Osteocyte (in vitro differentiated cells): ENCODE measurements around the gene CENPA. TPM values are rescaled to one million over a fixed set of nuclear protein-coding genes. Genes with fewer than 3 reads are reported as not detected.

Experiments
- DNase-seq: peaks from one replicate; pipeline ENCODE4 v3.0.0; 2021; ENCODE audit warnings: mixed read lengths; ENCODE audit not compliant: unreplicated experiment; ENCODE audit errors: extremely low spot score
- H3K27ac Mint-ChIP-seq: one replicate; pipeline ENCODE4 v1.8.0; 2021; ENCODE audit warnings: mild to moderate bottlenecking, mixed read lengths; ENCODE audit not compliant: unreplicated experiment
- H3K27me3 Mint-ChIP-seq: one replicate; pipeline ENCODE4 v1.8.0; 2021; ENCODE audit warnings: mixed read lengths; ENCODE audit not compliant: unreplicated experiment
- H3K36me3 Mint-ChIP-seq: one replicate; pipeline ENCODE4 v1.8.0; 2021; ENCODE audit warnings: mixed read lengths; ENCODE audit not compliant: unreplicated experiment
- H3K4me1 Mint-ChIP-seq: one replicate; pipeline ENCODE4 v1.8.0; 2021; ENCODE audit warnings: mixed read lengths; ENCODE audit not compliant: unreplicated experiment
- H3K4me3 Mint-ChIP-seq: one replicate; pipeline ENCODE4 v1.8.0; 2021; ENCODE audit warnings: mild to moderate bottlenecking, moderate library complexity, mixed read lengths; ENCODE audit not compliant: unreplicated experiment
- H3K9me3 Mint-ChIP-seq: one replicate; pipeline ENCODE4 v1.8.0; 2021; ENCODE audit warnings: mixed read lengths; ENCODE audit not compliant: unreplicated experiment
- CTCF ChIP-seq: fragments of 200-600 bp; sonication (generic); IDR thresholded peaks from 2 replicates; pipeline ENCODE4 v1.5.0; 2021; ENCODE audit warnings: antibody characterized with exemption, mild to moderate bottlenecking, moderate library complexity
- total RNA-seq: library from RNA; stranded (reverse); gene quantifications from 2 replicates; pipeline ENCODE4 v1.2.1, GENCODE V29; 2021

The CENPA gene
- total RNA-seq, 1 donor from 2014 or later, result 4.6 TPM

- Mint-ChIP-seq H3K27me3 (peaks cover 59% of the 10 kb centered on the region), H3K36me3 (no peaks in the 10 kb centered on the region), H3K4me1 (peaks cover 11% of the 10 kb centered on the region), H3K27ac (no peak overlapping the region), H3K4me3 (no peak overlapping the region), H3K9me3 (no peaks in the 10 kb centered on the region)
- TF ChIP-seq CTCF, result no peak
- no peak for DNase-seq
Observed at GRCh38 chr2:26843041-26843440, 57.2 kb downstream of the CENPA start.

Other genes starting within 250 kb of the CENPA start
- gene CIB4, start 144.7 kb upstream of the CENPA start, total RNA-seq, result not detected in 2 replicates
- 8.5 and 10.1 TPM in 2 replicates for gene KCNK3, start 93.3 kb upstream of the CENPA start, total RNA-seq
- 40.5 and 46.4 TPM in 2 replicates for gene SLC35F6, start 21.8 kb upstream of the CENPA start, total RNA-seq
- 0.11 TPM in 1 of 2 replicates, not detected in the other for gene DPYSL5, start 62.1 kb downstream of the CENPA start, total RNA-seq
- gene MAPRE3, start 184.6 kb downstream of the CENPA start, total RNA-seq, result 9.4 and 9.5 TPM in 2 replicates
- 116 and 118 TPM in 2 replicates for gene TMEM214, start 246.9 kb downstream of the CENPA start, total RNA-seq